Measurements from ENCODE around the gene PLXNA3.

- TF ChIP-seq, protein P1, sequence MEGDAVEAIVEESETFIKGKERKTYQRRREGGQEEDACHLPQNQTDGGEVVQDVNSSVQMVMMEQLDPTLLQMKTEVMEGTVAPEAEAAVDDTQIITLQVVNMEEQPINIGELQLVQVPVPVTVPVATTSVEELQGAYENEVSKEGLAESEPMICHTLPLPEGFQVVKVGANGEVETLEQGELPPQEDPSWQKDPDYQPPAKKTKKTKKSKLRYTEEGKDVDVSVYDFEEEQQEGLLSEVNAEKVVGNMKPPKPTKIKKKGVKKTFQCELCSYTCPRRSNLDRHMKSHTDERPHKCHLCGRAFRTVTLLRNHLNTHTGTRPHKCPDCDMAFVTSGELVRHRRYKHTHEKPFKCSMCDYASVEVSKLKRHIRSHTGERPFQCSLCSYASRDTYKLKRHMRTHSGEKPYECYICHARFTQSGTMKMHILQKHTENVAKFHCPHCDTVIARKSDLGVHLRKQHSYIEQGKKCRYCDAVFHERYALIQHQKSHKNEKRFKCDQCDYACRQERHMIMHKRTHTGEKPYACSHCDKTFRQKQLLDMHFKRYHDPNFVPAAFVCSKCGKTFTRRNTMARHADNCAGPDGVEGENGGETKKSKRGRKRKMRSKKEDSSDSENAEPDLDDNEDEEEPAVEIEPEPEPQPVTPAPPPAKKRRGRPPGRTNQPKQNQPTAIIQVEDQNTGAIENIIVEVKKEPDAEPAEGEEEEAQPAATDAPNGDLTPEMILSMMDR (IDR thresholded peaks at IDR 0.05), result no peak
- TF ChIP-seq POLR2A (IDR thresholded peaks at IDR 0.05) (no peak), POLR2AphosphoS5 (IDR thresholded peaks at IDR 0.05) (no peak)
Observed at GRCh38 chrX:154450312-154450711, 7.8 kb upstream of the PLXNA3 start.
